Measurements from ENCODE around the gene ZNF211.

ZNF211 gene

GRCh38 chr19:57632987-57633831, at the start of gene ZNF211:
Gene ZNF211 (plus strand): TSS chr19:57633168. CDS start chr19:57633347, 179 bp downstream.
- DNase-seq (ENCODE audit: low read depth in 3 of 3) = peak; percentile 71 to 83 (median 80)

DNA sequence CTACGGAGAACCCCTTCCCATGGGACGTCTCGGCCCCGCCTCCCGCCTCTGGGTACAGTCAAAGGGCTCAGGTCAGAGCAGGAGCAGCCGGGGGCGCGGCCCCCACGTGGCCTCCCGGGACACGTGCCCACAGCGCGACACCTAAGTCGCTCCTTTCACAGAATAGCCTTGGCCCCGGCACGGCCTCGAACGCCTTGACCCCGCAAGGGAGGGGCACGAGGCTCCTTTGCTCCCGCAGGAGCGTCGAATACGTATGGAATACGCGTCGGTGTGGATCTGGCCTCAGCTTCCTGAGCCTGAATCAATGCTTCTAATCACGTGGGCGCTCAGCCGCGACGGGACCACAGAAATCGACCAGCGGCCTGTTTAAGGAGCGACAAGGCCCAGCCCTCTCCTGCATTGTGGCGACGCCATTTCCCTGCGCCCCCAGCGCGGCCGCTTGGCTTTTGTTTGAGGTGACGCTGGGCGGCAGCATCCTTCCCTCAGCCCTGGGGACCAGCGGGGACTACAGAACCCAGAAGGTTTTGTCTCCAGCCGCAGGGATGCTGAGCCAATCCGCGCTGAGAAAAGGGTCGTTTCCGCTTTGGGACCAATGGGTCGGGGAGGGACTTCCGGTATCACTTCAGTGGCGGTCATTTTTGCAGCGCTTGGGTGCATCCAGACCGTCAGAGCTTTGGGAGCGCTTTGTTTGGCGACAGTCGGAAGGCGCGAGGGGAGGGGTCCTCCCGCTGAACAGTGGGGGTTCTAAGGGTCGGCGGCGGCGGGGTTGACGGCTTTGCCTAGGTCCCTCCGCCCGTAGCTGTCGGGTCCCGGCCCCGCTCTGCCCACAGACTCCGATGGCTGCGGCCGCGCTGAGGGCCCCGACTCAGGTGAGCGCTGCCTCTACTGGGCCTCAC, 49.2 kb upstream of the ZNF211 start, which contains the start of gene ZIK1:
Gene ZIK1 (plus strand): TSS at position 625 of the 896 bp plus-strand sequence. CDS start 212 bp downstream, at position 837.
- peak; percentile 72 to 80 (median 77) for DNase-seq (ENCODE audit: low read depth in 3 of 3)

GRCh38 chr19:57587529-57587928, 45.4 kb upstream of the ZNF211 start:
- DNase-seq (ENCODE audit: low read depth in 3 of 3) = no peak

DNA sequence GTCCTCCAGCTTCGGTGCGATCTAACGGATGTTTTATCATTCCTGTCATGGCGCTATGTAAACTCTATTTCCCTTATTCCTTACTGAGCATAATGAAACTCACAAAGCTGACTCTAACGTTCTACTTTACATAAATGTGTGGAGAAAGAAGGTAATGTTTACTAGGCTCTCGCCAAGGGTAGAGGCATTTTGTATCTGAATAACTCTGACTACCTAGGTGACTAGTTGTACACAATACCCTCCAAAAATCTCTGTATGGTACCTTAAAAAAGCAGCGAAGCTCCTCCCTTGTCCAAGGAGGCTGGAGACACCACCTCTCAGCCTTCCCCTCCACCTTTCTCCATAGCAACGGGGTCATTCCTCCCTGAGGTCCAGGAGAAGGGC, 33.6 kb upstream of the ZNF211 start:
- no peak for DNase-seq (ENCODE audit: low read depth in 3 of 3)

DNA sequence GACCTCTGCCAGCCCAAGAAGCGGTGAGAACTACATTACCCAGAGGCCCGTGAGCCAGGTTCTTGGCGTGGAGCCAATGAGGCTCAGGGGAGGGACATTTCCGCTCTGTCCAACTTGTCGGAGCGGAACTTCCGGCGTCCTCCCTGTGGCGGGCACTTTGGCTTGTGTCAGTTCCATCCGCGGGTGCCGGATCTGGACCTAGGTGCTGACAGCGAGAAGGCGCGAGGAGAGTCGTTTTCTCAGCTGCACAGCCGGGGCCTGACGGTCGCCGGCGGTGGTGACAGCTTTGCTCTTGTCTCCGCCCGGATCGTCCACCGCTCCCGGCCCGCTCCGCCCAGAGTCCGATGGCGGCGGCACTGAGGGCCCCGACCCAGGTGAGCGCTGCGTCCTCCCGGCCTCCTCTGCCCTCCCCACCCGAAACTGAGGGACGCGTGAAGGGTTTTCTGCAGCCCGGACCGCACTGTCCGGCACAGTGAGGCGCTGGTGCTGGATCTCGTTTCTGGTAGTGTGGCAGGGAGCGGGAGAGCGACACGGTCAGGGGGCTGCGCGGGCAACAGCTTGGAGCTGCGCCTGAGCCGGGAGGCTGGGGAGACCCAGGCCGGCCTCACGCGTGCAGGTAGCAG, 33.1 kb upstream of the ZNF211 start, which contains the start of gene ZNF530:
Gene ZNF530 (plus strand): TSS at position 125 of the 623 bp plus-strand sequence. CDS start 4,461 bp downstream, outside the sequence.
- DNase-seq (ENCODE audit: low read depth in 3 of 3) = peak; percentile 83 to 87 (median 85)

GRCh38 chr19:57606931-57607330, 26.0 kb upstream of the ZNF211 start:
- no peak for DNase-seq (ENCODE audit: low read depth in 3 of 3)

- DNase-seq (ENCODE audit: low read depth in 3 of 3) = no peak
These were observed 21.9 kb upstream of the ZNF211 start for GRCh38 chr19:57611113-57611512.

- peak; percentile 85 to 88 (median 85) for DNase-seq (ENCODE audit: low read depth in 3 of 3)
These were observed 18.8 kb upstream of the ZNF211 start, which contains the start of gene ZNF134 for GRCh38 chr19:57613941-57614743. Gene ZNF134 (plus strand): TSS chr19:57614242. CDS start chr19:57619469, 5,227 bp downstream.

- no peak for DNase-seq (ENCODE audit: low read depth in 3 of 3)
These were observed 17.6 kb upstream of the ZNF211 start for GRCh38 chr19:57615346-57615745.

- no peak for DNase-seq (ENCODE audit: low read depth in 3 of 3)
These were observed 12.2 kb upstream of the ZNF211 start for GRCh38 chr19:57620673-57621348.

DNA sequence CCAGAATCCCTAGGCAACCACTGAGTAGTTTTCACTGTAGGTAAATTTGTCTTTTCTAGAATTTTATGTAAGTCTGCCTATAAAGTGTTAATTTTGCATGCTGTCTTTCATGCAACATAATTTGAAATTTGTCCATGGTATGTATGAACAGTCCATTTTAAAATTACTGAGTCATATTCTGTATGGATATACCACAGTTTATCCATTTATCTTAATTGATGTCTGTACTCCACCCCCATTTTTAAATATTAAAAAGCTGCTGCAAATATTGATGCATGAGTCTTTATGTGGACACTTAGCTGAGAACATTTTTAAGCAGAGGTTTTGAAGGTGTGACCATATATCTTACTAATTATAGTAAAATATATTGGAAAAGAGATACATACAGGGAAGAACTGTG, 9.9 kb upstream of the ZNF211 start:
- DNase-seq (ENCODE audit: low read depth in 3 of 3) = no peak

- no peak for DNase-seq (ENCODE audit: low read depth in 3 of 3)
These were observed 814 bp downstream of the ZNF211 start for GRCh38 chr19:57633832-57634131.

- no peak for DNase-seq (ENCODE audit: low read depth in 3 of 3)
These were observed 4.4 kb downstream of the ZNF211 start for GRCh38 chr19:57637379-57637778.

DNA sequence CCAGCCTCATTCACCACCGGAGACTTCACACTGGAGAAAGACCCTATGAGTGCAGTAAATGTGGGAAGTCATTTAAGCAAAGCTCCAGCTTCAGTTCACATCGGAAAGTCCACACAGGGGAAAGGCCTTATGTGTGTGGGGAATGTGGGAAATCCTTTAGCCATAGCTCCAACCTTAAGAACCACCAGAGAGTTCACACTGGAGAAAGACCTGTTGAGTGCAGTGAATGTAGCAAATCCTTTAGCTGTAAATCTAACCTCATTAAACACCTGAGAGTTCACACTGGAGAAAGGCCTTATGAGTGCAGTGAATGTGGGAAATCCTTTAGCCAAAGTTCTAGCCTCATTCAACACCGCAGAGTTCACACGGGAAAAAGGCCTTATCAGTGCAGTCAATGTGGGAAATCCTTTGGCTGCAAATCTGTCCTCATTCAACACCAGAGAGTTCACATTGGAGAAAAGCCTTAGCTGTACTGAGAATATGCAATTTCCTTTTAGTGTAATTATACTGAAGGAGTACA, 8.8 kb downstream of the ZNF211 start:
- DNase-seq (ENCODE audit: low read depth in 3 of 3) = no peak

DNA sequence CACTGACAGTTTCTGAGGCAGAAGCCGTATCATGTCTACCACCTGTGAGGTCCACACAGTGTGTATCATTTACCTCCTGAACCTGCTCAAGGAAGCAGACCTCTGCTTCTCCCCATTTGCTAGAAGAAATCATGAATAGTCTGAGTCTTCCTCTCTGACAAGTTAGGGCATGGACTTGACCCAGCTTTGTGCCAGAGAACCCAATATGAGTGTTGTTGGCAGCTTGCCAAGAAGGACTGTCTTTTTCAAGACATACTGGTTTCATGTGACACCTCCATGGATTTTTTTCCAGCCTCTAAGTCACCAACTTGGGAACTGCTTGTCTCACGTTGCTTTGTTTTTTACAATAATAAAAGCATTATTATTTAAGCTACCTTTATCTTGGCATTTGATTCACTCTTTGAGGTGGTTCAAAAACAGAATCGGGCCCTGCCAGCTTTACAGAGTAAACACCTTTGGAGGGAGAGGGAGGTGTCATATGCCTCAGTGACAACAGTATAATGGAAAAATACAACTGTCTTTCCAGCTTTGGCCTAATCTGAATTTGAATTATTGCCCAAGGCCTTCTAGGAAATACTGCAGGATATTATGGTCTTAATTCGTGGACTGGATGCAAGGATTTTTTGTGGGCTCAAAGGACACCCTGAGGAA, 9.6 kb downstream of the ZNF211 start:
- no peak for DNase-seq (ENCODE audit: low read depth in 3 of 3)

DNA sequence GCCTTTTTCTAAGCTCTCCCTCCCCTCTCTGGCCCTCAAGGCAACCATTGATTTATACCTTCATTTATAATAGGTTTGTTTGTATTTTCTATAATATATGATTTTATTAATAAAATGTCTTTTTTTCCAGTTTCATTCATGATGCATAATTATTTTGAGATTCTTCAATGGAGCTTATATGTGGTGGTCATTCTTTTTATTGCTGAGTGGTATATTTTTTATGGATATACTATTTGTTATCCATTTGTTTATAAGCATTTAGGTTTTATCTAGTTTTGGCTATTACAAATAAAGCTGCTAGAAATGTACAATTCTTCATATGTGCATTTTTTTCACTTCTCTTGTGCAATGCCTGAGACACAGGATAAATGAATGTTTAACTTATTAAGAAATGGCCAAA, 10.8 kb downstream of the ZNF211 start:
- no peak for DNase-seq (ENCODE audit: low read depth in 3 of 3)

DNA sequence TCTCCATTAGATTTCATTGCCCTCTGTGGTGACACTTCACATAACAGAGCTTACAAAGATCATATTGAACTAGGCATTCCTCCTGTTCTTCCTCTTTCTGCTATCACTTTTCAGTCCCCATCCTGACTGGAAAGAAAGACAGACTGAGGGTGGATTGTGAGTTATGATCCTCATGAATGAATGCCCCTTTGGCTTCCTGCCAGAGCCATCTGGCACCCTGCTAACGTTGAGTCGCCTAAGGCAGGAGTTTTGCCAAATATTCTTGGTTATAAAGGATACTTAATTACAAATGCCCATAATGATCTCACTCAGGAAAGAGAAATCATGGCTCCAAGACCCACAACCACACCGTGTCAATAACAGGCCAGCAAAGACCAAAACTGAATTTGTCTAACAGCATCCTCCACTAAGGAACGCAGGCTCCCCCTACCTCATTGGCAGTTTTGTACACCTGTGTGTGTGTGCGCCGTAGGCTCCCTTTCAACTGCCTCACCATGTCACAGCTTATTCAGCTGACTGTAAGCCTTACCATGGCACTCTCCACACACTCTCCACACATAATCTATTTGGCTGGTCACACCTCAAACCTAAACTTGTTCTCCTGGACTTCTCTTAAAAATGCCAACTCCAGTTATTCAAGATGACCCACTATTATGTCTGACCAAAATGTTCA, 15.5 kb downstream of the ZNF211 start:
- no peak for DNase-seq (ENCODE audit: low read depth in 3 of 3)

GRCh38 chr19:57651654-57651996, 18.7 kb downstream of the ZNF211 start:
- DNase-seq (ENCODE audit: low read depth in 3 of 3) = no peak

- DNase-seq (ENCODE audit: low read depth in 3 of 3) = no peak
These were observed 20.7 kb downstream of the ZNF211 start for GRCh38 chr19:57653689-57654088.
